HCT116 (cell line): ENCODE results near the gene THRAP3. TPM values are rescaled to one million over a fixed set of nuclear protein-coding genes. Genes with fewer than 3 reads are reported as not detected.

Source experiments
- ATAC-seq: fragments of 200-7000 bp; cut with Tn5 transposase; 2 replicates; pipeline ENCODE4 v1.9.1; 2020; ENCODE audit warnings: mild to moderate bottlenecking, moderate library complexity
- BruUV-seq: library from RNA; stranded (reverse); fragments of 400-500 nt; replicated peaks from 2 replicates; lab custom pipeline; 2021; lab: Mats Ljungman, UMichigan
- CTCF ChIA-PET: fragments of 300-600 bp; sonication (Branson Sonifier 250); formaldehyde crosslinking; loops from one replicate; lab custom pipeline; 2021; ENCODE audit warnings: antibody characterized with exemption; lab: Charles Lee
- POLR2A ChIA-PET: fragments of 300-600, 350-600 bp; sonication (Branson Sonifier 250); formaldehyde crosslinking; loops from one replicate; lab custom pipeline; 2021; ENCODE audit warnings: antibody characterized with exemption; lab: Charles Lee
- RAD21 ChIA-PET, 2 experiments: fragments of 300-600 bp; sonication (Branson Sonifier 250); formaldehyde crosslinking; loops; one replicate each; lab custom pipeline; 2023; ENCODE audit warnings: low total read pairs in 2 of 2; ENCODE audit not compliant: uncharacterized antibody in 2 of 2, unreplicated experiment in 2 of 2, low non-redundant PET in 1 of 2; lab: Charles Lee
- DNase-seq: peaks from one replicate; pipeline ENCODE4 v3.0.0-alpha.2; 2010; ENCODE audit warnings: low read depth, low spot score
- H2AFZ ChIP-seq: fragments of 200-600 bp; shearing (Covaris generic), sonication (generic); 2 replicates; pipeline ENCODE4 v1.6.1; 2017; ENCODE audit warnings: low read depth, mixed run types, mixed read lengths, antibody characterized with exemption, low read length; ENCODE audit not compliant: poor library complexity, severe bottlenecking
- H3K27ac ChIP-seq: 2 replicates; pipeline ENCODE4 v1.5.1; 2012; ENCODE audit warnings: low read depth, low read length
- H3K27me3 ChIP-seq: fragments of 200-600 bp; sonication (generic); 2 replicates; pipeline ENCODE4 v1.6.1; 2016; ENCODE audit warnings: mixed run types, low read length, mixed read lengths; ENCODE audit not compliant: insufficient read depth
- H3K36me3 ChIP-seq, 2 experiments: fragments of 200-500 bp in 1 of 2; fragments of 200-600 bp in 1 of 2; sonication (Bioruptor generic) in 1 of 2; sonication (generic) in 1 of 2; 2 replicates each; pipeline versions ENCODE4 v1.5.1 to v1.6.1; 2014 to 2016; ENCODE audit warnings: low read length in 2 of 2, inconsistent platforms in 1 of 2, mixed read lengths in 1 of 2, mixed run types in 1 of 2; ENCODE audit not compliant: insufficient read depth in 2 of 2, control insufficient read depth in 1 of 2
- H3K4me1 ChIP-seq, 2 experiments: fragments of 200-600 bp in 1 of 2; sonication (generic) in 1 of 2; 2 replicates each; pipeline versions ENCODE4 v1.5.1 to v1.6.1; 2012 to 2017; ENCODE audit warnings: low read length in 2 of 2, inconsistent platforms in 1 of 2, mild to moderate bottlenecking in 1 of 2, mixed read lengths in 1 of 2, mixed run types in 1 of 2, moderate library complexity in 1 of 2; ENCODE audit not compliant: insufficient read depth in 2 of 2, control insufficient read depth in 1 of 2
- H3K4me2 ChIP-seq: fragments of 200-600 bp; sonication (generic); 2 replicates; pipeline ENCODE4 v1.6.1; 2017; ENCODE audit warnings: mixed run types, low read length, mixed read lengths
- H3K4me3 ChIP-seq, 2 experiments: fragments of 200-600 bp in 1 of 2; sonication (generic) in 1 of 2; replicated peaks in 1 of 2; 2 replicates each; pipeline ENCODE4 v1.5.1; 2011 to 2016; ENCODE audit warnings: low read length in 2 of 2, control low read depth in 1 of 2, low read depth in 1 of 2, mild to moderate bottlenecking in 1 of 2, mixed read lengths in 1 of 2, mixed run types in 1 of 2
- H3K79me2 ChIP-seq: fragments of 200-600 bp; sonication (generic); 2 replicates; pipeline ENCODE4 v1.6.1; 2017; ENCODE audit warnings: mild to moderate bottlenecking, mixed run types, low read length, moderate library complexity, mixed read lengths; ENCODE audit not compliant: insufficient read depth
- H3K9ac ChIP-seq: fragments of 200-600 bp; sonication (generic); 2 replicates; pipeline ENCODE4 v1.6.1; 2016; ENCODE audit warnings: low read length, mixed read lengths
- H3K9me2 ChIP-seq: fragments of 200-600 bp; sonication (generic), shearing (Covaris generic); 2 replicates; pipeline ENCODE4 v1.6.1; 2017; ENCODE audit warnings: mixed run types, mild to moderate bottlenecking, moderate library complexity; ENCODE audit not compliant: insufficient read depth
- H3K9me3 ChIP-seq, 2 experiments: fragments of 200-500 bp in 1 of 2; fragments of 200-600 bp in 1 of 2; sonication (Bioruptor generic) in 1 of 2; sonication (generic) in 1 of 2; 2 replicates each; pipeline ENCODE4 v1.6.1; 2014 to 2017; ENCODE audit warnings: low read length in 2 of 2, mixed read lengths in 2 of 2, inconsistent platforms in 1 of 2, low read depth in 1 of 2, mild to moderate bottlenecking in 1 of 2, mixed run types in 1 of 2, moderate library complexity in 1 of 2; ENCODE audit not compliant: control insufficient read depth in 1 of 2, insufficient read depth in 1 of 2
- H4K20me1 ChIP-seq: fragments of 200-600 bp; sonication (generic), shearing (Covaris generic); 2 replicates; pipeline ENCODE4 v1.6.1; 2017; ENCODE audit warnings: mixed run types, mild to moderate bottlenecking, moderate library complexity; ENCODE audit not compliant: insufficient read depth
- ATF3 ChIP-seq: IDR thresholded peaks from 2 replicates; pipeline ENCODE4 v1.6.1; 2012
- CBX3 ChIP-seq: IDR thresholded peaks from 2 replicates; pipeline ENCODE4 v1.6.1; 2012; ENCODE audit warnings: low read depth
- CEBPB ChIP-seq: IDR thresholded peaks from 2 replicates; pipeline ENCODE4 v1.6.1; 2012; ENCODE audit warnings: low read depth
- EGR1 ChIP-seq: IDR thresholded peaks from 2 replicates; pipeline ENCODE4 v1.6.1; 2012; ENCODE audit warnings: low read depth
- ELF1 ChIP-seq: IDR thresholded peaks from 2 replicates; pipeline ENCODE4 v1.6.1; 2012; ENCODE audit warnings: low read depth, borderline replicate concordance
- EZH2 ChIP-seq: fragments of 200-600 bp; sonication (generic); IDR thresholded peaks from 2 replicates; pipeline ENCODE4 v1.6.1; 2017; ENCODE audit warnings: antibody characterized with exemption, mixed run types
- EZH2phosphoT487 ChIP-seq: fragments of 200-600 bp; IDR thresholded peaks from 2 replicates; pipeline ENCODE4 v1.6.1; 2018; ENCODE audit warnings: antibody characterized with exemption, borderline replicate concordance
- JUND ChIP-seq: IDR thresholded peaks from 2 replicates; pipeline ENCODE4 v1.6.1; 2012
- MAX ChIP-seq: IDR thresholded peaks from 2 replicates; pipeline ENCODE4 v1.6.1; 2012
- POLR2AphosphoS5 ChIP-seq: IDR thresholded peaks from 2 replicates; pipeline ENCODE4 v1.6.1; 2011; ENCODE audit warnings: mild to moderate bottlenecking, low read depth, low read length, moderate library complexity
- RAD21 ChIP-seq: IDR thresholded peaks from 2 replicates; pipeline ENCODE4 v1.6.1; 2012; ENCODE audit warnings: low read depth, mild to moderate bottlenecking
- REST ChIP-seq: IDR thresholded peaks from 2 replicates; pipeline ENCODE4 v1.6.1; 2012; ENCODE audit warnings: low read depth
- SP1 ChIP-seq: IDR thresholded peaks from 2 replicates; pipeline ENCODE4 v1.6.1; 2012; ENCODE audit warnings: low read depth
- SRF ChIP-seq: IDR thresholded peaks from 2 replicates; pipeline ENCODE4 v1.6.1; 2012; ENCODE audit warnings: low read depth
- TCF7L2 ChIP-seq: IDR thresholded peaks from 2 replicates; pipeline ENCODE4 v1.7.0; 2011; ENCODE audit warnings: borderline replicate concordance, inconsistent platforms; ENCODE audit not compliant: insufficient read depth, insufficient read length; ENCODE audit errors: extremely low read depth
- YY1 ChIP-seq: IDR thresholded peaks from 2 replicates; pipeline ENCODE4 v1.6.1; 2011; ENCODE audit warnings: low read length, low read depth, moderate library complexity, mild to moderate bottlenecking; ENCODE audit not compliant: insufficient replicate concordance; ENCODE audit errors: extremely low read depth
- ZBTB33 ChIP-seq: IDR thresholded peaks from 2 replicates; pipeline ENCODE4 v1.6.1; 2011; ENCODE audit warnings: mild to moderate bottlenecking, low read length, moderate library complexity; ENCODE audit not compliant: insufficient replicate concordance; ENCODE audit errors: extremely low read depth
- ZNF274 ChIP-seq: fragments of 200-500 bp; sonication (Bioruptor generic); IDR thresholded peaks from 2 replicates; pipeline ENCODE4 v1.6.1; 2014; ENCODE audit warnings: mild to moderate bottlenecking, low read depth, low read length, inconsistent platforms
- intact Hi-C: fragments of 100-400 bp; cut with micrococcal nuclease; formaldehyde crosslinking; loops from 2 replicates; pipeline ENCODE4 v1.10.0; 2022
- total RNA-seq: library from RNA; stranded (reverse); gene quantifications from one replicate; pipeline ENCODE4 v1.2.1, GENCODE V29; 2021; ENCODE audit not compliant: unreplicated experiment

The THRAP3 gene
- total RNA-seq, 1 experiment from 2014 or later: 144 TPM

DNA sequence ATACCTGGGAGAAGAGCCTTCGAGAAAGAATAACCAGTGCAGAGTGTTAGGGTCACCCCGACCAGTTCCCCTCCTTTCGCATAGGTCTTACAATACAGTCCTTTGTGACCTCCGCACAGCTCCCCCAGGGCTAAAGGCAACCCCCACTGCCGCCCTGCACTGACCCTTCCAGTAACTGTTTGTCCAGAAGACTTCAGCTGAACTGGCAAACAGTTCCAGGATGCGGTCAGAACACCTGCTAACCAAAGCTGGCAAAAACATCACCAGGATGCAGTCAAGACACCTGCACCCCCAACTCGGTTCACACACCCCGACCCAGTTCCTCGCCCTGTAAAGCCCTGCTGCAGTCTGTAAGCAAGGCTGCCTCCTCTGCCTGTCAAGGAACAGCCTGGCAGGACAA lies 105.6 kb downstream of the THRAP3 start:
- Histone ChIP-seq H2AFZ (no peak overlapping the region), H3K4me1 (peaks cover 9 to 30% of the 10 kb centered on the region in 2 experiments), H3K4me2 (no peak overlapping the region), H3K9me2 (no peaks in the 10 kb centered on the region), H3K27me3 (no peaks in the 10 kb centered on the region), H4K20me1 (no peaks in the 10 kb centered on the region), H3K27ac (no peak overlapping the region), H3K36me3 (no peaks in the 10 kb centered on the region), H3K4me3 (no peak overlapping the region), H3K9me3 (no peaks in the 10 kb centered on the region), H3K79me2 (no peaks in the 10 kb centered on the region), H3K9ac (no peak overlapping the region)
- TF ChIP-seq REST (no peak), SRF (no peak), TCF7L2 (no peak), RAD21 (no peak), ATF3 (no peak), CBX3 (no peak), EZH2phosphoT487 (no peak), JUND (no peak), ZNF274 (no peak), ELF1 (no peak), MAX (no peak), SP1 (no peak), CEBPB (no peak), YY1 (no peak), EGR1 (no peak), ZBTB33 (no peak), EZH2 (no peak), POLR2AphosphoS5 (no peak)
- intact Hi-C loops: no loop called here
- ChIA-PET CTCF (no interaction called here), POLR2A (no interaction called here), RAD21 (no interaction called here)
- DNase-seq (no peak), ATAC-seq (no peak)
- BruUV-seq: no TSS peak
